A549 treated with ZK216348 at 1 μM for 4 hours (cell line): ENCODE measurements around the gene TBL1Y. TPM values are rescaled to one million over a fixed set of nuclear protein-coding genes. Genes with fewer than 3 reads are reported as not detected.

Source experiments
- total RNA-seq: library from RNA; stranded (reverse); fragments of 200-300 nt; extraction: Qiagen RNA extraction; gene quantifications from 5 replicates; pipeline ENCODE4 v1.2.3, GENCODE V29; 2022; ENCODE audit warnings: low read depth

Gene TBL1Y
- total RNA-seq = not detected in 5 replicates

DNA sequence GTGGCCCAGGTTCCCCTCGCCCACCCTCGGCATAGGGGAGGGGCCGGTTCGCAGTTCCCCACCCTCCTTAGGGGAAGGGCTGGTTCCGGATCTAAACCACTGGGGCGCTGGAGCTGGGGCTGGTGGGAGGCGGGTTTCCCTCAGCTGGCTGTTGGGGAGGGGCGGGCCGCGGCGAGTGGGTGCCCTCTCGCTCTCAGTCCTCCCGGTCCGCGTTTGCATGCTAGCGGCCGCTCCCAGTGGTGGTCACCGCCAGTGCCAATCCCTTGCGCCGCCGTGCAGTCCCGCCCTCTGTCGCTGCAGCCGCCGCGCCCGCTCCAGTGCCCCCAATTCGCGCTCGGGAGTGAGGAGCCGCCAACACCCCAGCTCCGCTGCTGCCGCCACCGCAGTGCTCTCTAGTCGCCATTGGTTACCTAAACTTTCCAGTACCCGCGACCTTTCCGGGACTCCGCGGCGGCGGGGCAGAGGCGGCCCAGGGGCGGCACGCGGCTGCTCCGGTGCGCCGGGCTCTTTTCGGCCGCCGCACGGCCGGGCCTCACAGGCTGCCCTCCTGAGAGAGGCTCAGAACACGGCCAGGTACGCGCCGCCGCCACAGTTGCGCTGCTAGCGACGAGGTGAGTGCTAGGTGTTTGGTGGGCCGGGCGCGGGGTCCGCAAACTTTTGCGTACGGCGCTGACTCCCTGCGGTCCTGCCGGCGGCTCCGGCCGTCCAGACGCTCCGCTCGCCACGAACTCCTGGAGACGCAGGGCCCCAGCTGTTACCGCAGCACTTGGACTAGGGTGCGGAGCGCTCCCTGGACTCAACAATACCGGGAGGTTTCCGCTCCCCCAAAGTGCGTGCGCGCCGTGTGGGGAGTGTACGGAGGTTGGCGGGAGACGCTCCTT lies at the start of gene TBL1Y:
Gene TBL1Y, plus strand, starts transcription at position 326 of the 881 bp plus-strand sequence. CDS start 114,388 bp downstream, outside the sequence.

DNA sequence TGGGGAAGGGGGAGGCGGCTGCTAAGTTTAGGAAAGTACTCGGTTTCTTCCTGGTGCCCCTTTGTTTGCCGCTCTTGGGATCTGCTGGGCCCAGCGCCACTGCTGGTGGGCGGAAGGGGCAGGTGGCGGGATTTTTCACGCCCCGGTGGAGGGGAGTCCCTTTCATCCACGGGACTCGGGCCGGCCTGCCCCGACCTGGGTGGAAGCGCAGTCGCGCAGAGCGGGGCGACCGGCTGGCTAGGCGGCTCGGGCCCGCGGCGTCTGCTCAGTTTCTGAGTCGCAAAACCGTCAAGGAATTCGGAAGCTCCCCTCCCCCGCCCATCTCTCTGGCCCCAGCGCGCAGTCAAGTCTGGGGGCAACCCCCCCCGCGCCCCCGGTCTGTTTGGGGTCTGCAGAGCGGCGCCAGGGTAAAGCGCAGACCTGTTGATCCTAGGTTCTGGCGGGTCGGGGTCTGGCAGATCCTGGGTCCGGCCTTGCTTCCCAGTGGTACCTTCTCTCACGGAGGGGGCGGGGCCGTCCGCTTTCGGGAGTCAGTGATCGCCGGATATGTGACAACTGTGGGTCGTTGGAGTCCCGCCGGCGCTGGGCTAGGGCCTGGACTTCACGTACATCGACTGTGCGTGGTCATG lies 870 bp downstream of the TBL1Y start, which contains the start of gene AMELY:
Gene AMELY, minus strand, starts transcription at position 500 of the 629 bp plus-strand sequence. CDS start 39,144 bp downstream, outside the sequence.

Other genes starting within 250 kb of the TBL1Y start
- not detected in 5 replicates for gene AMELY, start 1.1 kb downstream of the TBL1Y start, total RNA-seq